H1 (cell line): Measurements from ENCODE around the gene TNPO3. TPM values are rescaled to one million over a fixed set of nuclear protein-coding genes. Genes with fewer than 3 reads are reported as not detected.

Experiments used
- CTCF ChIA-PET: fragments of 300-600 bp; sonication (Branson Sonifier 250); formaldehyde crosslinking; loops from one replicate; lab custom pipeline; 2021; ENCODE audit not compliant: partially characterized antibody; lab: Charles Lee
- POLR2A ChIA-PET: fragments of 300-600 bp; sonication (Branson Sonifier 250); formaldehyde crosslinking; loops from one replicate; lab custom pipeline; 2021; ENCODE audit warnings: inconsistent platforms; ENCODE audit not compliant: partially characterized antibody; lab: Charles Lee
- DNase-seq, 2 experiments: peaks; one replicate each; pipeline versions ENCODE4 v3.0.0 to v3.0.0-alpha.2; 2010 to 2022; ENCODE audit warnings: low spot score in 2 of 2, low read depth in 1 of 2, mixed read lengths in 1 of 2
- FAIRE-seq: peaks from 2 replicates; lab custom pipeline; 2011; peaks lifted over from hg19 to GRCh38; lab: Jason Lieb, UNC
- H2AFZ ChIP-seq: 2 replicates; pipeline ENCODE4 v1.8.1; 2012; ENCODE audit warnings: low read length, inconsistent platforms
- H2AK5ac ChIP-seq: 2 replicates; pipeline ENCODE4 v1.6.1; 2013; ENCODE audit warnings: low read depth, low read length
- H2BK120ac ChIP-seq: replicated peaks from 2 replicates; pipeline ENCODE3; 2013; ENCODE audit warnings: low read depth, low read length, inconsistent platforms
- H2BK12ac ChIP-seq: 2 replicates; pipeline ENCODE4 v1.6.1; 2013; ENCODE audit warnings: low read depth, low read length
- H2BK15ac ChIP-seq: 2 replicates; pipeline ENCODE4 v1.6.1; 2013; ENCODE audit warnings: low read length
- H2BK20ac ChIP-seq: 2 replicates; pipeline ENCODE4 v1.6.1; 2013; ENCODE audit warnings: low read length
- H2BK5ac ChIP-seq: 2 replicates; pipeline ENCODE4 v1.6.1; 2013; ENCODE audit warnings: low read depth, low read length
- H3K14ac ChIP-seq: 2 replicates; pipeline ENCODE4 v1.6.1; 2013; ENCODE audit warnings: inconsistent platforms; ENCODE audit not compliant: insufficient read length
- H3K18ac ChIP-seq: 2 replicates; pipeline ENCODE4 v1.6.1; 2013; ENCODE audit warnings: low read length; ENCODE audit errors: extremely low read depth
- H3K23ac ChIP-seq: 2 replicates; pipeline ENCODE4 v1.6.1; 2013; ENCODE audit warnings: inconsistent platforms; ENCODE audit not compliant: insufficient read length
- H3K23me2 ChIP-seq: 2 replicates; pipeline ENCODE4 v1.6.1; 2013; ENCODE audit warnings: low read depth, low read length
- H3K27ac ChIP-seq: 2 replicates; pipeline ENCODE4 v1.6.1; 2011; ENCODE audit warnings: low read depth, low read length, inconsistent platforms
- H3K27me3 ChIP-seq, 4 experiments: replicated peaks in 1 of 4; 1 replicate in 1 of 4; 2 replicates in 3 of 4; pipeline versions ENCODE4 v1.6.1 to v1.8.1; 2011 to 2013; ENCODE audit warnings: low read length in 3 of 4, mild to moderate bottlenecking in 3 of 4, inconsistent platforms in 2 of 4, mixed read lengths in 2 of 4, moderate library complexity in 1 of 4; ENCODE audit not compliant: control insufficient read depth in 3 of 4, insufficient read depth in 3 of 4; ENCODE audit errors: extremely low read depth in 1 of 4
- H3K36me3 ChIP-seq, 4 experiments: 2 replicates each; pipeline versions ENCODE4 v1.6.1 to v1.8.1; 2011 to 2013; ENCODE audit warnings: mild to moderate bottlenecking in 4 of 4, low read length in 3 of 4, moderate library complexity in 2 of 4, control low read depth in 1 of 4, inconsistent platforms in 1 of 4; ENCODE audit not compliant: insufficient read depth in 4 of 4, control insufficient read depth in 2 of 4
- H3K4ac ChIP-seq: replicated peaks from 2 replicates; pipeline ENCODE3; 2013; ENCODE audit warnings: low read length, low read depth, mixed read lengths, inconsistent platforms; ENCODE audit not compliant: insufficient read length
- H3K4me1 ChIP-seq, 4 experiments: replicated peaks in 1 of 4; 1 replicate in 1 of 4; 2 replicates in 3 of 4; pipeline versions ENCODE4 v1.6.1 to v1.8.1; 2011 to 2013; ENCODE audit warnings: low read length in 3 of 4, inconsistent platforms in 2 of 4, mixed read lengths in 1 of 4; ENCODE audit not compliant: insufficient read depth in 4 of 4, control insufficient read depth in 3 of 4
- H3K4me2 ChIP-seq, 2 experiments: 2 replicates each; pipeline versions ENCODE4 v1.6.1 to v1.8.1; 2011 to 2013; ENCODE audit warnings: low read depth in 2 of 2, low read length in 2 of 2, control low read depth in 1 of 2, inconsistent platforms in 1 of 2, mild to moderate bottlenecking in 1 of 2; ENCODE audit not compliant: insufficient read depth in 1 of 2
- H3K4me3 ChIP-seq, 4 experiments: fragments of 200-600, 300-600 bp in 1 of 4; sonication (generic), shearing (Covaris generic), sonication (Bioruptor Twin) in 1 of 4; 2 replicates each; pipeline versions ENCODE4 v1.5.1 to v1.8.1; 2011 to 2016; ENCODE audit warnings: low read length in 4 of 4, low read depth in 3 of 4, control low read depth in 2 of 4, inconsistent platforms in 2 of 4, mild to moderate bottlenecking in 2 of 4, mixed read lengths in 1 of 4, moderate library complexity in 1 of 4; ENCODE audit not compliant: insufficient read depth in 2 of 4; ENCODE audit errors: extremely low read depth in 1 of 4
- H3K56ac ChIP-seq: replicated peaks from 2 replicates; pipeline ENCODE3; 2013; ENCODE audit warnings: low read depth, mild to moderate bottlenecking, mixed read lengths, low read length, inconsistent platforms; ENCODE audit not compliant: insufficient read length
- H3K79me1 ChIP-seq: 2 replicates; pipeline ENCODE4 v1.6.1; 2013; ENCODE audit warnings: low read depth, low read length, control low read depth
- H3K79me2 ChIP-seq, 2 experiments: 2 replicates each; pipeline versions ENCODE4 v1.6.1 to v1.8.1; 2012 to 2013; ENCODE audit warnings: low read length in 2 of 2, mild to moderate bottlenecking in 2 of 2, inconsistent platforms in 1 of 2; ENCODE audit not compliant: insufficient read depth in 2 of 2, control insufficient read depth in 1 of 2
- H3K9ac ChIP-seq, 4 experiments: replicated peaks in 1 of 4; 1 replicate in 1 of 4; 2 replicates in 3 of 4; pipeline versions ENCODE4 v1.6.1 to v1.8.1; 2011 to 2013; ENCODE audit warnings: low read depth in 3 of 4, low read length in 3 of 4, control low read depth in 2 of 4, mild to moderate bottlenecking in 2 of 4, moderate library complexity in 2 of 4, inconsistent platforms in 1 of 4; ENCODE audit errors: extremely low read depth in 1 of 4
- H3K9me3 ChIP-seq, 2 experiments: 2 replicates each; pipeline versions ENCODE4 v1.6.1 to v1.8.1; 2012 to 2013; ENCODE audit warnings: mild to moderate bottlenecking in 2 of 2, moderate library complexity in 2 of 2, control low read depth in 1 of 2, inconsistent platforms in 1 of 2, low read depth in 1 of 2, low read length in 1 of 2, mixed read lengths in 1 of 2; ENCODE audit not compliant: insufficient read depth in 2 of 2
- H4K20me1 ChIP-seq, 2 experiments: replicated peaks in 1 of 2; 2 replicates each; pipeline versions ENCODE3 to v1.8.1; 2011 to 2013; ENCODE audit warnings: inconsistent platforms in 2 of 2, low read length in 2 of 2, mild to moderate bottlenecking in 1 of 2; ENCODE audit not compliant: insufficient read depth in 2 of 2, control insufficient read depth in 1 of 2
- H4K5ac ChIP-seq: 2 replicates; pipeline ENCODE4 v1.6.1; 2013; ENCODE audit warnings: low read length, low read depth, mixed read lengths, inconsistent platforms; ENCODE audit not compliant: insufficient read length
- H4K8ac ChIP-seq: 2 replicates; pipeline ENCODE4 v1.8.0; 2013; ENCODE audit warnings: mild to moderate bottlenecking, moderate library complexity, low read length, inconsistent platforms; ENCODE audit not compliant: insufficient read depth; ENCODE audit errors: extremely low read depth
- H4K91ac ChIP-seq: replicated peaks from 2 replicates; pipeline ENCODE3; 2013; ENCODE audit warnings: low read length, mixed read lengths, inconsistent platforms; ENCODE audit not compliant: insufficient read length
- BACH1 ChIP-seq: IDR thresholded peaks from 2 replicates; pipeline ENCODE4 v1.6.1; 2012; ENCODE audit warnings: low read length, improper control_type of control experiment
- EZH2 ChIP-seq: fragments of 200-600 bp; sonication (generic); IDR thresholded peaks from 2 replicates; pipeline ENCODE4 v1.7.1; 2012; ENCODE audit warnings: low read depth, mild to moderate bottlenecking, moderate library complexity, low read length, inconsistent platforms; ENCODE audit not compliant: severe bottlenecking
- GABPA ChIP-seq: IDR thresholded peaks from 2 replicates; pipeline ENCODE4 v1.6.1; 2011; ENCODE audit warnings: mild to moderate bottlenecking, low read length, moderate library complexity, borderline replicate concordance; ENCODE audit not compliant: insufficient read depth
- JUN ChIP-seq: IDR thresholded peaks from 2 replicates; pipeline ENCODE4 v1.6.1; 2011; ENCODE audit warnings: low read depth, mild to moderate bottlenecking, improper control_type of control experiment, low read length
- KDM1A ChIP-seq: fragments of 200-600, 300-600 bp; sonication (generic); IDR thresholded peaks from 2 replicates; pipeline ENCODE4 v1.7.1; 2016; ENCODE audit warnings: mild to moderate bottlenecking, low read length, borderline replicate concordance
- NANOG ChIP-seq: IDR thresholded peaks from 2 replicates; pipeline ENCODE4 v1.6.1; 2011; ENCODE audit warnings: low read length, low read depth, mild to moderate bottlenecking, inconsistent platforms; ENCODE audit not compliant: insufficient read depth, poor library complexity, severe bottlenecking
- PHF8 ChIP-seq: fragments of 200-600 bp; sonication (generic); conservative IDR thresholded peaks from 2 replicates; pipeline ENCODE4 v1.7.1; 2012; ENCODE audit warnings: low read depth, mild to moderate bottlenecking, inconsistent platforms, low read length, moderate library complexity
- POLR2A ChIP-seq, 2 experiments: IDR thresholded peaks; 1 replicate in 1 of 2; 2 replicates in 1 of 2; pipeline ENCODE4 v1.6.1; 2011; ENCODE audit warnings: low read depth in 2 of 2, low read length in 2 of 2, mild to moderate bottlenecking in 2 of 2; ENCODE audit errors: control extremely low read depth in 1 of 2
- TAF7 ChIP-seq: optimal IDR thresholded peaks from 2 replicates; pipeline ENCODE3; 2011; ENCODE audit warnings: low read depth, mild to moderate bottlenecking, inconsistent platforms, low read length, moderate library complexity, borderline replicate concordance
- TEAD4 ChIP-seq: IDR thresholded peaks from 2 replicates; pipeline ENCODE4 v1.6.1; 2012; ENCODE audit warnings: low read depth, low read length, inconsistent platforms, mixed read lengths
- WGBS, 2 experiments: shearing (Covaris generic) in 1 of 2; methylation state at CpG; one replicate each; pipeline versions ENCODE4 v1.1.6 to v1.1.7; 2013 to 2015; ENCODE audit warnings: low lambda C conversion rate in 2 of 2, mixed read lengths in 2 of 2, inconsistent platforms in 1 of 2, low coverage in 1 of 2, missing lambda C conversion rate in 1 of 2; ENCODE audit not compliant: insufficient replicate concordance in 2 of 2, insufficient coverage in 1 of 2, insufficient read length in 1 of 2; ENCODE audit errors: extremely low coverage in 1 of 2, missing lambda C conversion rate in 1 of 2; 5-methylcytosine and 5-hydroxymethylcytosine counted together
- polyA plus RNA-seq, 7 experiments: library from polyadenylated mRNA; depleted of rRNA in 3 of 7; stranded (reverse) in 5 of 7; unstranded in 2 of 7; fragments of >200 nt in 5 of 7; fragments of 200-250 nt in 2 of 7; gene quantifications; 1 replicate in 5 of 7; 2 replicates in 1 of 7; 4 replicates in 1 of 7; pipeline versions ENCODE4 v1.2.1 to v1.2.3, GENCODE V29; 2011 to 2013; ENCODE audit warnings: missing spikeins in 2 of 7, mixed read lengths in 2 of 7
- total RNA-seq: library from RNA; stranded (reverse); fragmentation: NEBNext Ultra II Directional; extraction: Animal tissue kit (Norgen Biotek cat#: 25700); gene quantifications from 2 replicates; pipeline ENCODE4 v1.2.1, GENCODE V29; 2021

The TNPO3 gene
- total and polyA plus RNA-seq, 2 of the 8 experiments (the other 6 are each of a cell fraction or from before 2014, with no cell fraction given) = 67.6 to 99.2 TPM

GRCh38 chr7:129093867-129094456 is 39.1 kb upstream of the TNPO3 start:
- Histone ChIP-seq H2BK12ac (no peak overlapping the region), H3K9ac (no peak overlapping the region), H3K27ac (no peak overlapping the region), H4K91ac (no peak overlapping the region), H3K79me2 (no peaks in the 10 kb centered on the region), H3K36me3 (no peaks in the 10 kb centered on the region), H2BK20ac (no peak overlapping the region), H3K9me3 (no peaks in the 10 kb centered on the region), H3K4me3 (no peak overlapping the region), H4K8ac (no peak overlapping the region), H3K56ac (no peak overlapping the region), H3K14ac (no peak overlapping the region), H3K4me2 (no peak overlapping the region), H3K4me1 (no peaks in the 10 kb centered on the region), H3K79me1 (no peaks in the 10 kb centered on the region), H2AK5ac (no peak overlapping the region), H2BK5ac (no peak overlapping the region), H3K18ac (no peak overlapping the region), H3K27me3 (no peaks in the 10 kb centered on the region), H3K23me2 (no peaks in the 10 kb centered on the region), H4K5ac (no peak overlapping the region), H4K20me1 (no peaks in the 10 kb centered on the region), H2BK120ac (no peak overlapping the region), H2BK15ac (no peak overlapping the region), H3K23ac (no peak overlapping the region), H2AFZ (no peak overlapping the region), H3K4ac (no peak overlapping the region)
- ChIA-PET CTCF (interaction anchor here (2.6 kb wide), 1 partner anchor 70 kb away, joined by 6 read pairs; no protein-coding TSS in a partner anchor), POLR2A (interaction anchor here (0.6 kb wide), 1 partner anchor 469 kb away, joined by 3 read pairs; no protein-coding TSS in a partner anchor)
- 65% methylated on average over 1 of the region's 1 CpG; no CpG with 5 or more reads in 1 of the 2 experiments for WGBS, 2 experiments
- DNase-seq (no peak), FAIRE-seq (no peak)
- TF ChIP-seq POLR2A (IDR thresholded peaks at IDR 0.05; ENCODE audit: control extremely low read depth in 1 of 2, low read depth in 2 of 2, low read length in 2 of 2) (no peak), TAF7 (no peak), JUN (no peak), PHF8 (no peak), KDM1A (no peak), BACH1 (no peak), EZH2 (no peak), GABPA (no peak), NANOG (no peak), TEAD4 (no peak)
